Raji (cell line): ENCODE measurements around the gene WDR73.

ENCODE experiments used
- POLR2A ChIP-seq: IDR thresholded peaks from 2 replicates; pipeline ENCODE4 v1.6.1; 2011; ENCODE audit warnings: low read depth, low read length, control low read depth; ENCODE audit not compliant: insufficient read depth

WDR73 gene

GRCh38 chr15:84653910-84654688 is at the start of gene WDR73:
WDR73 (minus strand) TSS chr15:84654283; CDS start chr15:84654274, 9 bp downstream.
- peak; percentile 75 for TF ChIP-seq POLR2A

DNA sequence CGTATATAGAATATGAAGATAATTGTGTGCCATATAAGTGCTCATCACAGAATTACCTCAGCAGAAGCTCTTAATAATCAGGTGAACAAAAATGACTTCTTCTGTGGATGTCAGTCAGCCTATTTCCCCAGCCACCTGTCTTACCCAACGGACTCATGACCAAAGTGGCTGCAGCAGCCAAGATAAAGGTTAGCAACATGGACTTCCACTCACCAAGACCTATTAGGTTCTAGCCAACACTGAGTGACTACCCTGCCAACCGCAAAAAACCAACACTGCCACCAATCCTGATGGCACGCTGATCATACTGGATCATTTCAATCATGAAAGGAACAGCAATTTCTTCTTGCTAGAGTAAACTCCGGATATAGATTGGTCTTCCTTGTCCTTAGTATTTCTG is 49.7 kb upstream of the WDR73 start:
- TF ChIP-seq POLR2A: no peak

GRCh38 chr15:84702961-84703482 is 48.9 kb upstream of the WDR73 start:
- TF ChIP-seq POLR2A: no peak

GRCh38 chr15:84699538-84700191 is 45.6 kb upstream of the WDR73 start:
- TF ChIP-seq POLR2A: no peak

- no peak for TF ChIP-seq POLR2A
Measured at GRCh38 chr15:84697236-84697990, 43.3 kb upstream of the WDR73 start.

GRCh38 chr15:84696757-84697156 is 42.7 kb upstream of the WDR73 start:
- TF ChIP-seq POLR2A: no peak

DNA sequence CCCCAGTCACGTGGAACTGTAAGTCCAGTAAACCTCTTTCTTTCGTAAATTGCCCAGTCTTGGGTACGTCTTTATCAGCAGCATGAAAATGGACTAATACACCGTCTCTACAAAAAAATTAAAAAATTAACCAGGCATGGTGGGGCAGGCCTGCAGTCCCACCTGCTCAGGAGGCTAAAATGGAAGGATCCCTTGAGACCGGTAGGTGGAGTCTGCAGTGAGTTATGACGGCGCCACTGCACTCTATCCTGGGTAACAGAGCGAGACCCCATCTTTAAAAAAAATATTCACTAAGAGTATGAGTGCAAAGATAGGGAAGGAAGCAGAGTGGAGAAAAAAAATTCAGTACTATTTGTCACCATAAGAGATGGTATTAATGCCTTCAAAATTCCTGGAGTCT is 36.3 kb upstream of the WDR73 start:
- TF ChIP-seq POLR2A: no peak

DNA sequence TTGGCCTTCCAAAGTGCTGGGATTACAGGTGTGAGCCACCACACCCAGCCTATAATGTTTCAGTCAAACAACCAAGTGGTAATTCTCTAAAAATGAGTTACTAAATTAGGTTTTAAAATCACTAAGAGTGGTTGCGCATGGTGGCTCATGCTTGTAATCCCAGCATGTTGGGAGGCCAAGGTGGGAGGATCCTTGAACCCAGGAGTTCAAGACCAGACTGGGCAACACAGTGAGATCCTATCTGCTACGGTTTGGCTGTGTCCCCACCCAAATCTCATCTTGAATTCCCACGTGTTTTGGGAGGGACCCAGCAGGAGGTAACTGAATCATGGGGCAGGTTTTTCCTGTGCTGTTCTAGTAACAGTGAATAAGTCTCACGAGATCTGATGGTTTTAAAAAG is 35.8 kb upstream of the WDR73 start:
- TF ChIP-seq POLR2A: no peak

DNA sequence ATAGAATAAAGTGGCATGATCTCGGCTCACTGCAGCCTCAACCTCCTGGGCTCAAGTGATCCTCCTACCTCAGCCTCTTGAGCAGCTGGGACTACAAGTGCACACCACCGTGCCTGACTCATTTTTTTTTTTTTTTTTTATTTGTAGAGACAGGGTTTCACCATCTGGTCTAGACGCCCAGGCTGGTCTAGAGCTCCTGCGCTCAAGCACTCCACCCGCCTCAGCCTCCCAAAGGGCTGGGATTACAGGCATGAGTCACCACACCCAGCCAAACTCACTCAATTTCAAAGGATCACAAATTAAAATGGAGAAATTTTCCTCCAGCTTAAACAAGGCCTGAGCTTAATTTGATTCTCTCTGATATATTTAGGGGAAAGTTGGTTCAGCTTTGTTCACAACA is 31.2 kb upstream of the WDR73 start:
- no peak for TF ChIP-seq POLR2A

- TF ChIP-seq POLR2A: no peak
Measured at GRCh38 chr15:84684092-84684491, 30.0 kb upstream of the WDR73 start.

GRCh38 chr15:84681831-84682230 is 27.7 kb upstream of the WDR73 start:
- TF ChIP-seq POLR2A: no peak

DNA sequence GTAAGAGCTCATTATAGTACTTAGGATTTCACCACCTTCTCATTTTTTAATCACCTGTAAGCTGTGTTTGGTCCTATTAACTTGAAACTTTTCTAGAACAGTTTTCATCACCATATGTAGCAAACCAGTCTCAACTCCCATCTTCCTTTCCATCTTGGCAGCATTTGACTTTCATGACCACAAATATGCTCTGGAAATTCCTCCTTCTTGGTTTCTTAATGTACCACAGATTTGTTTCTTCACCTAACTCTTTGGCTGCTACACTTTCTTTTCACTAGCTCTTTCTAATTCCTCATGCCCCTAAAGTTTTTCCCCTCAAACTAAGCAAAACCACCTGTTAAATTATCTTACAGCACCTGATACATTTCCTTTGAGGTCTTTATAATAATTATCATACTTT is 17.1 kb upstream of the WDR73 start:
- no peak for TF ChIP-seq POLR2A

GRCh38 chr15:84669726-84670125 is 15.6 kb upstream of the WDR73 start:
- TF ChIP-seq POLR2A: no peak

GRCh38 chr15:84668221-84668982 is 14.3 kb upstream of the WDR73 start:
- TF ChIP-seq POLR2A: no peak

GRCh38 chr15:84666373-84666772 is 12.3 kb upstream of the WDR73 start:
- no peak for TF ChIP-seq POLR2A
